DOHH2 (cell line): ENCODE measurements around the gene MAP1B.

Source experiments
- H3F3A ChIP-seq: fragments of 200-600 bp; sonication (generic), shearing (Covaris generic); 2 replicates; pipeline ENCODE4 v1.6.0; 2016; ENCODE audit warnings: antibody characterized with exemption, mild to moderate bottlenecking; ENCODE audit not compliant: control insufficient read depth, insufficient read depth
- H3K27ac ChIP-seq: fragments of 200-600 bp; sonication (generic); 2 replicates; pipeline ENCODE4 v1.5.1; 2014; ENCODE audit warnings: low read depth, mild to moderate bottlenecking, low read length, moderate library complexity
- H3K27me3 ChIP-seq: fragments of 200-600 bp; sonication (generic); 2 replicates; pipeline ENCODE4 v1.6.1; 2014; ENCODE audit warnings: mild to moderate bottlenecking, low read length, mixed read lengths; ENCODE audit not compliant: control insufficient read depth
- H3K36me3 ChIP-seq: fragments of 200-600 bp; sonication (generic); 2 replicates; pipeline ENCODE4 v1.6.1; 2014; ENCODE audit warnings: mild to moderate bottlenecking, low read length, moderate library complexity, mixed read lengths; ENCODE audit not compliant: control insufficient read depth
- H3K4me1 ChIP-seq: fragments of 200-600 bp; sonication (generic); 2 replicates; pipeline ENCODE4 v1.6.1; 2014; ENCODE audit warnings: mild to moderate bottlenecking, low read length, mixed read lengths; ENCODE audit not compliant: control insufficient read depth
- H3K4me2 ChIP-seq: fragments of 200-600 bp; sonication (generic); 2 replicates; pipeline ENCODE4 v1.6.0; 2014; ENCODE audit warnings: mild to moderate bottlenecking, low read length, moderate library complexity
- H3K4me3 ChIP-seq: fragments of 200-600 bp; sonication (generic); 2 replicates; pipeline ENCODE4 v1.5.1; 2014; ENCODE audit warnings: mild to moderate bottlenecking, low read length, mixed read lengths
- H3K79me2 ChIP-seq: fragments of 200-600 bp; sonication (generic); 2 replicates; pipeline ENCODE4 v1.6.1; 2014; ENCODE audit warnings: mild to moderate bottlenecking, low read length, mixed read lengths; ENCODE audit not compliant: control insufficient read depth
- H3K9me2 ChIP-seq: fragments of 200-600 bp; sonication (generic); replicated peaks from 2 replicates; pipeline ENCODE4 v1.6.1; 2014; ENCODE audit warnings: mild to moderate bottlenecking, low read length, mixed read lengths; ENCODE audit not compliant: control insufficient read depth
- H3K9me3 ChIP-seq: fragments of 200-600 bp; sonication (generic); 2 replicates; pipeline ENCODE4 v1.6.1; 2014; ENCODE audit warnings: antibody characterized with exemption, low read length, mixed read lengths; ENCODE audit not compliant: control insufficient read depth, insufficient read depth
- H4K20me1 ChIP-seq: fragments of 200-600 bp; sonication (generic); 2 replicates; pipeline ENCODE4 v1.6.0; 2014; ENCODE audit warnings: low read depth, mild to moderate bottlenecking, antibody characterized with exemption, low read length, moderate library complexity; ENCODE audit not compliant: control insufficient read depth, insufficient read depth
- EZH2phosphoT487 ChIP-seq: fragments of 200-600 bp; sonication (generic); IDR thresholded peaks from 2 replicates; pipeline ENCODE4 v1.6.1; 2017; ENCODE audit warnings: borderline replicate concordance, mild to moderate bottlenecking, antibody characterized with exemption, low read length, moderate library complexity, mixed read lengths
- TF ChIP-seq, protein P1 (sequence below): fragments of 200-600 bp; sonication (generic); IDR thresholded peaks from one replicate; pipeline ENCODE4 v1.5.1; 2014; ENCODE audit warnings: antibody characterized with exemption, mild to moderate bottlenecking, low read depth, low read length; ENCODE audit not compliant: poor library complexity, severe bottlenecking

Gene MAP1B

GRCh38 chr5:72203251-72203845 is 96.1 kb downstream of the MAP1B start:
- no peaks in the 10 kb centered on the region for H3K27me3 ChIP-seq
- no peak overlapping the region for H3K4me3 ChIP-seq
- H3K4me1 ChIP-seq = no peaks in the 10 kb centered on the region
- no peaks in the 10 kb centered on the region for H3K9me3 ChIP-seq
- no peaks in the 10 kb centered on the region for H3K9me2 ChIP-seq
- H3K4me2 ChIP-seq = no peak overlapping the region
- no peaks in the 10 kb centered on the region for H3K79me2 ChIP-seq
- no peaks in the 10 kb centered on the region for H3F3A ChIP-seq
- TF ChIP-seq, protein P1, sequence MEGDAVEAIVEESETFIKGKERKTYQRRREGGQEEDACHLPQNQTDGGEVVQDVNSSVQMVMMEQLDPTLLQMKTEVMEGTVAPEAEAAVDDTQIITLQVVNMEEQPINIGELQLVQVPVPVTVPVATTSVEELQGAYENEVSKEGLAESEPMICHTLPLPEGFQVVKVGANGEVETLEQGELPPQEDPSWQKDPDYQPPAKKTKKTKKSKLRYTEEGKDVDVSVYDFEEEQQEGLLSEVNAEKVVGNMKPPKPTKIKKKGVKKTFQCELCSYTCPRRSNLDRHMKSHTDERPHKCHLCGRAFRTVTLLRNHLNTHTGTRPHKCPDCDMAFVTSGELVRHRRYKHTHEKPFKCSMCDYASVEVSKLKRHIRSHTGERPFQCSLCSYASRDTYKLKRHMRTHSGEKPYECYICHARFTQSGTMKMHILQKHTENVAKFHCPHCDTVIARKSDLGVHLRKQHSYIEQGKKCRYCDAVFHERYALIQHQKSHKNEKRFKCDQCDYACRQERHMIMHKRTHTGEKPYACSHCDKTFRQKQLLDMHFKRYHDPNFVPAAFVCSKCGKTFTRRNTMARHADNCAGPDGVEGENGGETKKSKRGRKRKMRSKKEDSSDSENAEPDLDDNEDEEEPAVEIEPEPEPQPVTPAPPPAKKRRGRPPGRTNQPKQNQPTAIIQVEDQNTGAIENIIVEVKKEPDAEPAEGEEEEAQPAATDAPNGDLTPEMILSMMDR = no peak
- TF ChIP-seq EZH2phosphoT487 = no peak
- H4K20me1 ChIP-seq = no peaks in the 10 kb centered on the region
- H3K36me3 ChIP-seq = no peaks in the 10 kb centered on the region
- H3K27ac ChIP-seq = no peak overlapping the region

DNA sequence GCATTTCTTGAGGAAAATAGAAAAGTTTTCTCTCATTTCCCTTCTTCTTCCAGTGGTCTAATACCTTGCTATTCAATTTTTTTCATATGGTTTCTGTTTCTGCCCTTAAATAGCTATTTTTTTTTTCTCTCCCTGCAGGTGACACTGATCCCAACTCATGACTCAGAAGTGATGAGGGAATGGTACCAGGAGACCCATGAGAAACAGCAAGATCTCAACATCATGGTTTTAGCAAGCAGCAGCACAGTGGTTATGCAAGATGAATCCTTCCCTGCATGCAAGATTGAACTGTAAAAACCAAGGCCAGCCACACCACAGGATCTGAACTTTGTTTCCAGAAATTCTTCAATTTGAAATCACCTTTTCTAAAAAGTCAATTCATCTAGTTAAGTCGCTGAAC is 97.7 kb downstream of the MAP1B start:
- Histone ChIP-seq H3K4me2 (no peak overlapping the region), H3K27ac (no peak overlapping the region), H3K9me3 (no peaks in the 10 kb centered on the region), H3K36me3 (no peaks in the 10 kb centered on the region), H3F3A (no peaks in the 10 kb centered on the region), H4K20me1 (no peaks in the 10 kb centered on the region), H3K27me3 (no peaks in the 10 kb centered on the region), H3K4me1 (no peaks in the 10 kb centered on the region), H3K4me3 (no peak overlapping the region), H3K79me2 (no peaks in the 10 kb centered on the region), H3K9me2 (no peaks in the 10 kb centered on the region)
- TF ChIP-seq EZH2phosphoT487 = no peak
- TF ChIP-seq, protein P1 = no peak

DNA sequence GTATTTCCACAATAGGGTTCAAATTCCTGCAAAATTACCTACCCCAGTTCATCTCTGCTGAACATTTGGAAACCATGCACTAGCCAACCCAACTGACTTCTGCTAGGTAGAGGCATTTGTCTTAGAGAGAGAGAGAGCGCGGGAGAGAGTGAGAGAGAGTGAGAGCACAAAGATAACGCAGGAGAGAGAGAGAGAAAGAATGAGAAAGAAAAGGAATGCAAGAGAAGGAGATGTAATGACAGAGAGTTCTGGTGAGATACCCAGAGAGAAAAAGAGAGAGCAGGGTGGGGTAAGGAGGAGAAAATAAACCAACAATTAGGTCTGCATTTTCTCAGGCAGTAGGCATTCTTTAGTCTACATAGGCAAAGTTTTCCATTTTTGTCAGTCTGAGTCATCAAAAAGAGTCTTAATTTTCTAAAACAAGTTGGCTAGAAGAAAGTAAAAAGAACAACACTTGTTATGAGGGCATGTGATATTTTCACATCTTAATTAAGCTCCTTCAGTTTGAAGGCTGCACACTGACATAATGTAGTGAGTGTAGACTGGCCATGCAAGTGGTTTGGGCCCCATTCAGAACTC is 98.2 kb downstream of the MAP1B start:
- Histone ChIP-seq H3K27ac (no peak overlapping the region), H3K4me1 (no peaks in the 10 kb centered on the region), H3K9me2 (no peaks in the 10 kb centered on the region), H3K27me3 (no peaks in the 10 kb centered on the region), H3F3A (no peaks in the 10 kb centered on the region), H3K4me3 (no peak overlapping the region), H3K9me3 (no peaks in the 10 kb centered on the region), H3K79me2 (no peaks in the 10 kb centered on the region), H3K4me2 (no peak overlapping the region), H4K20me1 (no peaks in the 10 kb centered on the region), H3K36me3 (no peaks in the 10 kb centered on the region)
- TF ChIP-seq, protein P1 = no peak
- TF ChIP-seq EZH2phosphoT487 = no peak
